WTC11 (cell line): Measurements from ENCODE around the gene CACNA2D1. TPM values are rescaled to one million over a fixed set of nuclear protein-coding genes. Genes with fewer than 3 reads are reported as not detected.

Source experiments
- ATAC-seq: fragments of 200-7000 bp; cut with Tn5 transposase; 2 replicates; pipeline ENCODE4 v1.10.0; 2021; ENCODE audit warnings: mild to moderate bottlenecking, moderate library complexity
- CTCF ChIA-PET: fragments of 300-600 bp; sonication (Branson Sonifier 250); formaldehyde crosslinking; loops from one replicate; lab custom pipeline; 2021; ENCODE audit warnings: antibody characterized with exemption; lab: Charles Lee
- POLR2A ChIA-PET: fragments of 350-600 bp; sonication (Branson Sonifier 250); formaldehyde crosslinking; loops from one replicate; lab custom pipeline; 2021; ENCODE audit warnings: antibody characterized with exemption; lab: Charles Lee
- DNase-seq: peaks from one replicate; pipeline ENCODE4 v3.0.0; 2021; ENCODE audit warnings: low spot score
- H3K27ac Mint-ChIP-seq: 2 replicates; pipeline ENCODE4 v1.8.0; 2021; ENCODE audit warnings: mixed read lengths
- H3K27me3 Mint-ChIP-seq: 2 replicates; pipeline ENCODE4 v1.8.0; 2021; ENCODE audit warnings: low read depth, mild to moderate bottlenecking, moderate library complexity, mixed read lengths
- H3K36me3 Mint-ChIP-seq: 2 replicates; pipeline ENCODE4 v1.8.0; 2021; ENCODE audit warnings: mixed read lengths
- H3K4me1 Mint-ChIP-seq: 2 replicates; pipeline ENCODE4 v1.8.0; 2022; ENCODE audit warnings: mixed read lengths
- H3K4me3 Mint-ChIP-seq: 2 replicates; pipeline ENCODE4 v1.8.0; 2021; ENCODE audit warnings: mild to moderate bottlenecking, moderate library complexity, mixed read lengths
- H3K9me3 Mint-ChIP-seq: 2 replicates; pipeline ENCODE4 v1.8.0; 2021; ENCODE audit warnings: mixed read lengths
- IRF1 ChIP-seq: sonication (generic); formaldehyde crosslinking; IDR thresholded peaks from 2 replicates; pipeline ENCODE4 v1.8.0; 2023; ENCODE audit warnings: missing genetic modification reagents
- KAT7 ChIP-seq: sonication (generic); formaldehyde crosslinking; IDR thresholded peaks from 2 replicates; pipeline ENCODE4 v1.8.1; 2023; ENCODE audit warnings: missing genetic modification reagents, mild to moderate bottlenecking, borderline replicate concordance
- NFATC4 ChIP-seq: fragments of 250-450 bp; sonication (Bioruptor Pico); IDR thresholded peaks from 2 replicates; pipeline ENCODE4 v1.9.0; 2021; ENCODE audit warnings: mild to moderate bottlenecking
- NR3C1 ChIP-seq: sonication (generic); formaldehyde crosslinking; conservative IDR thresholded peaks from 2 replicates; pipeline ENCODE4 v1.8.1; 2023; ENCODE audit warnings: low read depth, mild to moderate bottlenecking, missing genetic modification reagents
- SMAD4 ChIP-seq: sonication (generic); formaldehyde crosslinking; IDR thresholded peaks from 2 replicates; pipeline ENCODE4 v1.8.0; 2022; ENCODE audit warnings: mild to moderate bottlenecking, missing genetic modification reagents
- SOX15 ChIP-seq: fragments of 250-450 bp; sonication (Bioruptor Pico); IDR thresholded peaks from 2 replicates; pipeline ENCODE4 v1.9.0; 2021; ENCODE audit warnings: mild to moderate bottlenecking
- ZNF263 ChIP-seq: sonication (generic); formaldehyde crosslinking; IDR thresholded peaks from 2 replicates; pipeline ENCODE4 v1.8.1; 2022; ENCODE audit warnings: low read depth, mild to moderate bottlenecking, moderate library complexity, missing genetic modification reagents
- ZNF512 ChIP-seq: sonication (generic); formaldehyde crosslinking; IDR thresholded peaks from 2 replicates; pipeline ENCODE4 v1.8.1; 2022; ENCODE audit warnings: missing genetic modification reagents, borderline replicate concordance
- total RNA-seq: library from RNA; stranded (reverse); gene quantifications from 3 replicates; pipeline ENCODE4 v1.2.3, GENCODE V29; 2021
- TF ChIP-seq, protein P1 (sequence below): fragments of 250-450 bp; sonication (Bioruptor Pico); IDR thresholded peaks from 2 replicates; pipeline ENCODE4 v1.9.0; 2021; ENCODE audit warnings: mild to moderate bottlenecking, borderline replicate concordance
- TF ChIP-seq, protein P2 (sequence below): sonication (generic); formaldehyde crosslinking; IDR thresholded peaks from 2 replicates; pipeline ENCODE4 v1.8.0; 2022; ENCODE audit warnings: mild to moderate bottlenecking, missing genetic modification reagents
- TF ChIP-seq, protein P3 (sequence below): sonication (generic); formaldehyde crosslinking; IDR thresholded peaks from 2 replicates; pipeline ENCODE4 v1.8.1; 2022; ENCODE audit warnings: low read depth, mild to moderate bottlenecking, moderate library complexity, missing genetic modification reagents, borderline replicate concordance
- TF ChIP-seq, protein P4 (sequence below): sonication (generic); formaldehyde crosslinking; IDR thresholded peaks from 2 replicates; pipeline ENCODE4 v1.8.0; 2022; ENCODE audit warnings: mild to moderate bottlenecking, missing genetic modification reagents
- TF ChIP-seq, protein P5 (sequence below): sonication (generic); formaldehyde crosslinking; IDR thresholded peaks from 2 replicates; pipeline ENCODE4 v1.8.1; 2023; ENCODE audit warnings: mild to moderate bottlenecking, missing genetic modification reagents

The CACNA2D1 gene
- total RNA-seq, 1 experiment from 2014 or later: 33.3 TPM

GRCh38 chr7:82167558-82168314, 275.8 kb downstream of the CACNA2D1 start:
- Mint-ChIP-seq H3K9me3 (no peaks in the 10 kb centered on the region), H3K27me3 (no peaks in the 10 kb centered on the region), H3K4me3 (no peak overlapping the region), H3K4me1 (peaks cover 17% of the 10 kb centered on the region), H3K36me3 (no peaks in the 10 kb centered on the region), H3K27ac (no peak overlapping the region)
- TF ChIP-seq NR3C1 (CRISPR knock-in tag) (no peak), KAT7 (CRISPR knock-in tag) (no peak), ZNF263 (CRISPR knock-in tag) (no peak), SOX15 (CRISPR knock-in tag) (no peak), IRF1 (CRISPR knock-in tag) (no peak), SMAD4 (CRISPR knock-in tag) (no peak), ZNF512 (CRISPR knock-in tag) (no peak), NFATC4 (CRISPR knock-in tag) (no peak)
- TF ChIP-seq, protein P1, sequence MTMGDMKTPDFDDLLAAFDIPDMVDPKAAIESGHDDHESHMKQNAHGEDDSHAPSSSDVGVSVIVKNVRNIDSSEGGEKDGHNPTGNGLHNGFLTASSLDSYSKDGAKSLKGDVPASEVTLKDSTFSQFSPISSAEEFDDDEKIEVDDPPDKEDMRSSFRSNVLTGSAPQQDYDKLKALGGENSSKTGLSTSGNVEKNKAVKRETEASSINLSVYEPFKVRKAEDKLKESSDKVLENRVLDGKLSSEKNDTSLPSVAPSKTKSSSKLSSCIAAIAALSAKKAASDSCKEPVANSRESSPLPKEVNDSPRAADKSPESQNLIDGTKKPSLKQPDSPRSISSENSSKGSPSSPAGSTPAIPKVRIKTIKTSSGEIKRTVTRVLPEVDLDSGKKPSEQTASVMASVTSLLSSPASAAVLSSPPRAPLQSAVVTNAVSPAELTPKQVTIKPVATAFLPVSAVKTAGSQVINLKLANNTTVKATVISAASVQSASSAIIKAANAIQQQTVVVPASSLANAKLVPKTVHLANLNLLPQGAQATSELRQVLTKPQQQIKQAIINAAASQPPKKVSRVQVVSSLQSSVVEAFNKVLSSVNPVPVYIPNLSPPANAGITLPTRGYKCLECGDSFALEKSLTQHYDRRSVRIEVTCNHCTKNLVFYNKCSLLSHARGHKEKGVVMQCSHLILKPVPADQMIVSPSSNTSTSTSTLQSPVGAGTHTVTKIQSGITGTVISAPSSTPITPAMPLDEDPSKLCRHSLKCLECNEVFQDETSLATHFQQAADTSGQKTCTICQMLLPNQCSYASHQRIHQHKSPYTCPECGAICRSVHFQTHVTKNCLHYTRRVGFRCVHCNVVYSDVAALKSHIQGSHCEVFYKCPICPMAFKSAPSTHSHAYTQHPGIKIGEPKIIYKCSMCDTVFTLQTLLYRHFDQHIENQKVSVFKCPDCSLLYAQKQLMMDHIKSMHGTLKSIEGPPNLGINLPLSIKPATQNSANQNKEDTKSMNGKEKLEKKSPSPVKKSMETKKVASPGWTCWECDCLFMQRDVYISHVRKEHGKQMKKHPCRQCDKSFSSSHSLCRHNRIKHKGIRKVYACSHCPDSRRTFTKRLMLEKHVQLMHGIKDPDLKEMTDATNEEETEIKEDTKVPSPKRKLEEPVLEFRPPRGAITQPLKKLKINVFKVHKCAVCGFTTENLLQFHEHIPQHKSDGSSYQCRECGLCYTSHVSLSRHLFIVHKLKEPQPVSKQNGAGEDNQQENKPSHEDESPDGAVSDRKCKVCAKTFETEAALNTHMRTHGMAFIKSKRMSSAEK (CRISPR knock-in tag): no peak
- TF ChIP-seq, protein P2, sequence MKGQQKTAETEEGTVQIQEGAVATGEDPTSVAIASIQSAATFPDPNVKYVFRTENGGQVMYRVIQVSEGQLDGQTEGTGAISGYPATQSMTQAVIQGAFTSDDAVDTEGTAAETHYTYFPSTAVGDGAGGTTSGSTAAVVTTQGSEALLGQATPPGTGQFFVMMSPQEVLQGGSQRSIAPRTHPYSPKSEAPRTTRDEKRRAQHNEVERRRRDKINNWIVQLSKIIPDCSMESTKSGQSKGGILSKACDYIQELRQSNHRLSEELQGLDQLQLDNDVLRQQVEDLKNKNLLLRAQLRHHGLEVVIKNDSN (CRISPR knock-in tag): no peak
- TF ChIP-seq, protein P3, sequence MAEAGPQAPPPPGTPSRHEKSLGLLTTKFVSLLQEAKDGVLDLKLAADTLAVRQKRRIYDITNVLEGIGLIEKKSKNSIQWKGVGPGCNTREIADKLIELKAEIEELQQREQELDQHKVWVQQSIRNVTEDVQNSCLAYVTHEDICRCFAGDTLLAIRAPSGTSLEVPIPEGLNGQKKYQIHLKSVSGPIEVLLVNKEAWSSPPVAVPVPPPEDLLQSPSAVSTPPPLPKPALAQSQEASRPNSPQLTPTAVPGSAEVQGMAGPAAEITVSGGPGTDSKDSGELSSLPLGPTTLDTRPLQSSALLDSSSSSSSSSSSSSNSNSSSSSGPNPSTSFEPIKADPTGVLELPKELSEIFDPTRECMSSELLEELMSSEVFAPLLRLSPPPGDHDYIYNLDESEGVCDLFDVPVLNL (CRISPR knock-in tag): no peak
- TF ChIP-seq, protein P4, sequence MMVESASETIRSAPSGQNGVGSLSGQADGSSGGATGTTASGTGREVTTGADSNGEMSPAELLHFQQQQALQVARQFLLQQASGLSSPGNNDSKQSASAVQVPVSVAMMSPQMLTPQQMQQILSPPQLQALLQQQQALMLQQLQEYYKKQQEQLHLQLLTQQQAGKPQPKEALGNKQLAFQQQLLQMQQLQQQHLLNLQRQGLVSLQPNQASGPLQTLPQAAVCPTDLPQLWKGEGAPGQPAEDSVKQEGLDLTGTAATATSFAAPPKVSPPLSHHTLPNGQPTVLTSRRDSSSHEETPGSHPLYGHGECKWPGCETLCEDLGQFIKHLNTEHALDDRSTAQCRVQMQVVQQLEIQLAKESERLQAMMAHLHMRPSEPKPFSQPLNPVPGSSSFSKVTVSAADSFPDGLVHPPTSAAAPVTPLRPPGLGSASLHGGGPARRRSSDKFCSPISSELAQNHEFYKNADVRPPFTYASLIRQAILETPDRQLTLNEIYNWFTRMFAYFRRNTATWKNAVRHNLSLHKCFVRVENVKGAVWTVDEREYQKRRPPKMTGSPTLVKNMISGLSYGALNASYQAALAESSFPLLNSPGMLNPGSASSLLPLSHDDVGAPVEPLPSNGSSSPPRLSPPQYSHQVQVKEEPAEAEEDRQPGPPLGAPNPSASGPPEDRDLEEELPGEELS (CRISPR knock-in tag): no peak
- TF ChIP-seq, protein P5, sequence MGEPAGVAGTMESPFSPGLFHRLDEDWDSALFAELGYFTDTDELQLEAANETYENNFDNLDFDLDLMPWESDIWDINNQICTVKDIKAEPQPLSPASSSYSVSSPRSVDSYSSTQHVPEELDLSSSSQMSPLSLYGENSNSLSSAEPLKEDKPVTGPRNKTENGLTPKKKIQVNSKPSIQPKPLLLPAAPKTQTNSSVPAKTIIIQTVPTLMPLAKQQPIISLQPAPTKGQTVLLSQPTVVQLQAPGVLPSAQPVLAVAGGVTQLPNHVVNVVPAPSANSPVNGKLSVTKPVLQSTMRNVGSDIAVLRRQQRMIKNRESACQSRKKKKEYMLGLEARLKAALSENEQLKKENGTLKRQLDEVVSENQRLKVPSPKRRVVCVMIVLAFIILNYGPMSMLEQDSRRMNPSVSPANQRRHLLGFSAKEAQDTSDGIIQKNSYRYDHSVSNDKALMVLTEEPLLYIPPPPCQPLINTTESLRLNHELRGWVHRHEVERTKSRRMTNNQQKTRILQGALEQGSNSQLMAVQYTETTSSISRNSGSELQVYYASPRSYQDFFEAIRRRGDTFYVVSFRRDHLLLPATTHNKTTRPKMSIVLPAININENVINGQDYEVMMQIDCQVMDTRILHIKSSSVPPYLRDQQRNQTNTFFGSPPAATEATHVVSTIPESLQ (CRISPR knock-in tag): no peak
- DNase-seq (no peak), ATAC-seq (no peak)
- ChIA-PET CTCF (interaction anchor here (1.0 kb wide), 1 partner anchor 61 kb away, joined by 3 read pairs; no protein-coding TSS in a partner anchor), POLR2A (no interaction called here)
